ENCODE measurements around the gene TBC1D16.

The TBC1D16 gene
- total RNA-seq, result 5.1 to 20.1 (median 9.5) reads per million in 3 experiments

- DNase-seq, result peak; percentile 49
These were observed at the start of gene TBC1D16 for GRCh38 chr17:80035687-80035936. Gene TBC1D16 (minus strand): TSS chr17:80035872. CDS start chr17:80013547, 22,325 bp downstream.

GRCh38 chr17:80084773-80085172, 49.1 kb upstream of the TBC1D16 start:
- no peak for DNase-seq

- DNase-seq, result no peak
These were observed 47.5 kb upstream of the TBC1D16 start for GRCh38 chr17:80083136-80083661.

- DNase-seq, result peak; percentile 58
These were observed 46.9 kb upstream of the TBC1D16 start for GRCh38 chr17:80082403-80083135.

GRCh38 chr17:80081596-80081995, 45.9 kb upstream of the TBC1D16 start:
- no peak for DNase-seq

GRCh38 chr17:80080081-80080480, 44.4 kb upstream of the TBC1D16 start:
- DNase-seq, result no peak

GRCh38 chr17:80072410-80072809, 36.7 kb upstream of the TBC1D16 start:
- DNase-seq, result no peak

- no peak for DNase-seq
These were observed 35.6 kb upstream of the TBC1D16 start for GRCh38 chr17:80071116-80071841.

GRCh38 chr17:80070375-80071115, 34.9 kb upstream of the TBC1D16 start:
- DNase-seq, result no peak

GRCh38 chr17:80068301-80069222, 32.9 kb upstream of the TBC1D16 start:
- DNase-seq, result no peak

GRCh38 chr17:80067393-80067986, 31.8 kb upstream of the TBC1D16 start:
- no peak for DNase-seq

GRCh38 chr17:80065478-80066170, 30.0 kb upstream of the TBC1D16 start:
- DNase-seq, result no peak

GRCh38 chr17:80064696-80065095, 29.0 kb upstream of the TBC1D16 start:
- DNase-seq, result no peak

- no peak for DNase-seq
These were observed 28.3 kb upstream of the TBC1D16 start for GRCh38 chr17:80063830-80064585.

GRCh38 chr17:80061421-80061820, 25.7 kb upstream of the TBC1D16 start:
- DNase-seq, result no peak

GRCh38 chr17:80060644-80061043, 25.0 kb upstream of the TBC1D16 start:
- no peak for DNase-seq

GRCh38 chr17:80058311-80058955, 22.8 kb upstream of the TBC1D16 start:
- DNase-seq, result no peak

GRCh38 chr17:80055597-80055996, 19.9 kb upstream of the TBC1D16 start:
- DNase-seq, result no peak

GRCh38 chr17:80053102-80053501, 17.4 kb upstream of the TBC1D16 start:
- no peak for DNase-seq

- no peak for DNase-seq
These were observed 16.0 kb upstream of the TBC1D16 start for GRCh38 chr17:80051681-80052080.

All from central memory CD4-positive, alpha-beta T cell (primary cell).